IMR-90 (cell line): Measurements from ENCODE around the gene LRIT2.

Experiments
- MXI1 ChIP-seq: IDR thresholded peaks from 2 replicates; pipeline ENCODE4 v1.6.1; 2012; ENCODE audit warnings: low read depth, mild to moderate bottlenecking, low read length, moderate library complexity, borderline replicate concordance
- POLR2A ChIP-seq: IDR thresholded peaks from 2 replicates; pipeline ENCODE4 v1.6.1; 2012; ENCODE audit warnings: mild to moderate bottlenecking, low read depth, low read length

- TF ChIP-seq MXI1 (no peak), POLR2A (no peak)
Observed at GRCh38 chr10:84208023-84208422, 17.3 kb downstream of the LRIT2 start.
